GM18873 (cell line): ENCODE data around the gene AMMECR1.
A peak's percentile ranks its signal among the peaks of the same experiment; 100 is the strongest.

ENCODE experiments used
- ATAC-seq: cut with Tn5 transposase; IDR thresholded peaks from one replicate; pipeline ENCODE4 v1.9.1; 2021; ENCODE audit warnings: mild to moderate bottlenecking, moderate library complexity, moderate number of reproducible peaks; ENCODE audit not compliant: unreplicated experiment, low FRiP score

The AMMECR1 gene

DNA sequence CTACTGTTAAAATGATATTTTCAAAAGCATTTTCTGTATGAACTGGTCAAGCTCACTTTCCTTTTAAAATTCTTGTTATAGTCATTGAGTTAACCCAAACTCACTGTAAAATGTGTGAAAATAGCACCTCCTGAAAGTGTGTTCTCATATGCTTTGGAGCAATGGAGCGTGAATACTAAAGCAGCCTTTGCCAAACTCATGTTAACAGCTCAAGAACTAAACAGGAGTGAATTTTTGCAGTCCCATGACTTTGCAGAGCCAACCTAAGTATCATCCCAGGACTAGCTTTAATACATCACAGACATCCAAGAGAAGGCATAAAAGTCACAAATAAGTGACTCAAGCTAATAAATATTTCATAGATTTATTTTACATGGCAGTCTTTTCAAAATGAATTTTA is 2.3 kb downstream of the AMMECR1 start:
- ATAC-seq: no peak

DNA sequence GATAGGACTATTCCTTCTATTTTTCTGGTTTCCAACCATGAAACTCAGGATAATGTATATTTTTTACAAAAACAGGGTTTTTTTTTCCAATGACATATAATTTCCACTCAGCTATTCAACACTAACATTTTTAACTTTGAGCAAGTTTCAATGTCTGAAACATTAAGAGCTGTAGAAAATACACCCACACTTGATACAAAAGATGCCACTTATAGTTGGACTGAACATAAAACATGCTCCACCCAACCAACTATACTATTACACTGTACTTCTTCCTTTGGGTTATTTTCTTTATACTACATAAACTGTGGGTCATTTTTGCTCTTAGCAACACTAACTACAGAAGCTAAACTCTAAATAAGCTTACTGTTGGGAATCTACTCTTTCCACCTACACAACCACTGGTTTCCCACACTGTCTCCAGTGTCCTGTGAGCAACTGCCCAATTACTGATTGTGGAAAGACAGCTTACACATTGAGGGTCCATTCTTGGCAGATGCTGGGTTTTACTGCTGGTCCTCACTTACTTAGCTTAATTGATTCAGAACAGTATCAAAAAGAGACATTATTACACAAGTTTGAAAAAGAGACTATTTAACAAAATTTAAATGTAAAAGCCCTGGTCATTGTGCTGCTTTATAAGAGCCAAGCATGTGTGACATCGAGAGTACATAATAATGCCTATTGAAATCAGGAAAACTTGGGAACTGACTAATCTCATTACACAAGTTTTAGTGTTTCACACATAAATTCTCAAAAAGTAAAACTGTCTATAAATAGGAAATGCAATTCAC is 6.3 kb downstream of the AMMECR1 start:
- no peak for ATAC-seq

DNA sequence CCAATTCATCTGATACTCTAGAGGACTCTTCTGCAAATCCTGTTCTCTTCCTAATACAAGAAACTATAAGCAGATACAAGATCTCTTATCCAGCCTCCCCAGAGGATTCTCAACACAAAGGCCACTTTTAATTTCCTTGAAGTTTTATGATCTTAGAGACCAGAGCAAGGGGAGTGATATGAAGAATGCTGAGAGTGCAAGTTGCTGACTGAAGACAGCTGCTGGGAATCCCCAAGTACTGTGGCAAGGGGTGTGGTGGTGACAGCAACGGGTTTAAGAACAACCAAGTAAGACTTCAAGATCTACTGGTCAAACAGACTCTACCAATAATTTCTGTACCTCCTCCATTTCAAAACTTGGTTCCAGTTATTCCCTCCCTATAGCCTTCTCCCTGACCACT is 7.0 kb downstream of the AMMECR1 start:
- ATAC-seq: peak; percentile 77

DNA sequence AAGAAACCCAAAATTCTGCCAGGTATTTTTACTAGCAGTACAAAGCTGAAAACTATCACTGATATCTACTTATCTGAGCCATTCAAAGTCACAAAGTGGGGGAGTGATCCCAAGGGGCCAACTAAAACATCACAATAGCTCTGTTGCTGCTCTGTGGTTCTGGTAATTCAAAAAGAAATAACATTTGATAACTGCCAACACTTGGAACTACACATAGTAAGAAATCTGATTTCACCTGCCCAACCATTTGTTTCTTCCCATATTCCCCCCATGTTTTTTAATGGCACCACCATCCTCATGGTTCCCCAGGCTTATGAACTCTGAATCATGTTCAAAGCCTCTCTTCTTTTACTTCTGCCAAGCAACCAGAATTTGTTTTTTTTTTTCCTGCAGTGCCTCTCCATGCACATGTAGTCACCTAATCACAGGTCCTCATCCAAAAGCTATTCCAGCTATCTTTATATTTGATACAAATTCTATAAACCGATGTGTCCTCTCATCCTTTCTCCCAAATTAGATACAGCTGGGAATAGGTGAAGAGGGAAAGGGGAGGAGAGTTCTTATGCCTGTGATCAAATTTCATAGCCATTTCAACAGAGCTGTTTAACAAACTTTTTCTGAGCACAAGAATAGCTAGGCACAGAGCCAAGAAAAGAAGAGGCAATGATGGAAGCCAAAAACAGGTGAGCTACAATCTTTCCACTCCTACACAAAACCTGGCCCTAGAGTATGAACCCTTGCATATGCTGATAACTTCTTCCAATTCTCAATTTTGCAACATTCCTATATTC is 7.7 kb downstream of the AMMECR1 start:
- no peak for ATAC-seq

DNA sequence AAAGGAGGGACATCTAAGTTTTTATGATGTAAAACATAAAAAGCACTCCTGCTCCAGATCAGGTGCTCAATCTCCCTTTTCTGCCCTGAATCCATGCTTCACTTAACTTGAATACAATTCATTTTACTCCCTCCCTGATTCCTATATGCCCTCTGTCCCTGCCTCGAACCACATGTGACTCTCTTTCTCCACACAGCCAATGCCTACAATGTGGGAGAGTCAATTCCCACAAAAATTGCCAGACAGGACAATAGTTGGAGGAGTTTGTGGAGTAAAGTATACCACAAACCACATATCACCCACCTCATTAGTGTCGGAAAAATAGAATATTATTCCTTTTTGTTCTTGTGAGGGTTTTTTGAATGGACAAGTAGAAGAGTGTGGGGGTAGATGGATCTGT is 9.7 kb downstream of the AMMECR1 start:
- no peak for ATAC-seq

DNA sequence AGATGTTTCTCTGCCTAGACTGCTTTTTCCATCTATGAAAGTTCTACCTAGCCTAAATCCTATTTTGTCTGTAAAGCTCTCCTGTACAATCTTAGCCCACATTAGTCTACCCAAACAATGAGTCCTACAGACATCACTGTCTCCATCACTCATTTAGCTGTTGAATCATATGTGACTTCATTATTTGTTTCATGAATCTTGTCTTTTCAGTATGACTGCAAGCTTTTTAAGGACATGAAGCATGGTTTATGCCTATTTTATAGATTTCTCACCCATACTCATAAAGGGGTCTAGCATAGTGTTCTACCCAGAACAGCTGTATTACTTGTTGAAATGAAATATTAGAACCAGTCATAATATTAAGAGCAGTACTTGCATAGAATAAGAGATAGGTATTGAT is 13.0 kb downstream of the AMMECR1 start:
- no peak for ATAC-seq

DNA sequence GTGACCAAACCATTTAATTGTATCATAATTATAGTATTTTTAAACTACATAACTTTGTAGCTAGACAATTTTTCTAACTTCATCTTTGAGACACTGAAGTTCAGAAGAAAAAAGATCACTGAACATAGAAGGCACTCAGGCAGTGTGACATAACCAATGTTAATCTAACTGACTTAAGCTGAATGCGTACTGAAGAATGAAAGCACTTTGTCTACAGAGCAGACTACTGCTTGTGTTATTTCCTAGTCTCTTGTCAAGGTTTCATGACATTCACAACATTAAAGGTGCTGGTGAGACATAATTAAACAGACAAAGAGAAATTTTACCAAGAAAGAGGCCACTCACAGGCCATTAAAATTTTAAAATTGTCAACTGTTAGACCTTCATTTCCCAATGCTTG is 13.5 kb downstream of the AMMECR1 start:
- no peak for ATAC-seq

DNA sequence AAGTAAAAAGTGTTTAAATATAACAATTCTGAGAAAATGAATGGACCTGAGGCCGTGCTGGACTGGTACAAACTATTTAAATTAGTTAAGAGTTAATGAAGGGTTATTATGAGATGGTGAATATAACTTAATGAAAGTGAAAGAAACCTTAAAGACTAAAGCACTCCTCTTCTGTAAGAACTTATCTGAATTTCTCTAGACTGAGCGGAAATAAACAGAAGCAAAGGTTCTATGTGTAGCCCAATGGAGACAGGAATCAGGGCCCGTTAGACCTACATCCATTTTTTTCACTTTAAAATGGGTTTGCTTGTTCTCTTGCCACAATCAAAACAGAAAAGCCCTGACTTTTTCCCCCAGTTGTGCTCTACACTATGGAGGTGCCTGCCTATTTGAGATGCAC is 14.9 kb downstream of the AMMECR1 start:
- no peak for ATAC-seq

DNA sequence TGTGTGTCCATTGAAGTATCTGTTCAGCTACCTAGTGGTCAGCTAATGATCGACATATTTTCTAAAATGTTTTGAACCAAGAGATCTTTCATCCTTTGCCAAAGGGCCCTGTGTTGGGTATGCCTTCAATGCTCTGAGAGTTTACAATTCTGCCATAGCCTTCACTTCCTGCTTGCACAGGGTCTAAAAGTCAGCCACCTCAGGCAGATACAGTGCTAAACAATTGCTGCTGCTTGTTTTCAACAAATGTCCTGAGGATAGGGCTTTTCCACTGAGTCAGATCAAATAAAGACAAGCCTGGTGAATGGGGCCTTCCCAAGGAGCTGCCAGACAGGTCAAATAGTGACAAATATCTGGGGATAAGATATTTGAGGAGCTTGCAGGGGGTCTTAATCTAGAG is 16.7 kb downstream of the AMMECR1 start:
- no peak for ATAC-seq

DNA sequence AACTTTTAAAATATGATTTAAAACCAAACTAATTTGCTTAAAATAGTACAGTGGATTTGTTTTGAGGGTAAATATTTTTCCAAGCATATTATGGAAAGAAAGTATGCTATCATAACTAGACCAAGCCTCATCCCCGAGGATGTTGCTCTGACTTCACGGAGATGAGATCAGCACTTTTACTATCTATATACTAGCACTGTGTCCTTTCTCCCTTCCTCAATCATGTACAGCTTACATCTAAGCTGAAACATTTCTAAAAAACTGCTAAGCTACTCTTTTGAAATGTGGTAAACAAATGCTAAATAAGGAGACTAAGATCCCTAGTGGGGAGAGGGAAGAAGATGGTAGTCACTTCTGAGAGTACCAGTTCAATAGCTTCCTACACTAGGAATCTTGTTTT is 23.8 kb downstream of the AMMECR1 start:
- no peak for ATAC-seq

DNA sequence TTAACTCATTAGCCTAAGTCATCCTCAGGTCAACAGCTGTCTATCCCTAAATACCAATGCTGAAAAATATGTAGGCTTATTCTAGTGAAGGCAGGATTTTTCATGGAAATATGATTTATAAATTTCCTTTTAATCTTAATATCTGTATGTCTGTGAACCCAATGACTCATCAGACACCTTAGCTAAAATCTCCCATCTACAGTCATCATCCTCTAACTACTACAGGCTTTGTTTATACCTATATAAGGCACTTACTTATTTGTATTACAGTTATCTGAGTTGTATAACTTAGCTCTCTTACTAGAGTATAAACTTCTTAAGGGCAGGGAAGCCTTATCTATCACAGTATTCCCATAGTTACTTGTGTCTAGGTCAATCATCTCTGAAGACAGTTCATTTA is 24.2 kb downstream of the AMMECR1 start:
- ATAC-seq: no peak

DNA sequence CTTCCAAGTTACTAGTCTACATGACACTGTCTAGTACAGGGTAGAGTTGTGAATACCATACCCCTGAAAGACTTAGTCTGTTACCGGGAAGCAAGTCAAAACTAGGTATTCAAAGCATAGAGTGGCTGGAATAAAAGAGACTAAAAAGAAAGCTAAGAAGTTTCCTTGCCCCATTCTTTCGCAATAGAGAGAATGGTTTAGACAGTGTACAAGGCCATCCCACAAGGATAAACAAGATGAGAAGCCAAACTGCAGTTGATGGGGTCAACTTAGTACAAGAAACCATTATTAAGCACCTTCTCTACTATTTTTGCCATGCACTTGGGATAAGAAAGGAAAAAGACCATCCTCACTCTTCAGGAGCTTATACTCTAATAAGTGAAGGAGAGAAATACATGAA is 30.3 kb downstream of the AMMECR1 start:
- no peak for ATAC-seq

DNA sequence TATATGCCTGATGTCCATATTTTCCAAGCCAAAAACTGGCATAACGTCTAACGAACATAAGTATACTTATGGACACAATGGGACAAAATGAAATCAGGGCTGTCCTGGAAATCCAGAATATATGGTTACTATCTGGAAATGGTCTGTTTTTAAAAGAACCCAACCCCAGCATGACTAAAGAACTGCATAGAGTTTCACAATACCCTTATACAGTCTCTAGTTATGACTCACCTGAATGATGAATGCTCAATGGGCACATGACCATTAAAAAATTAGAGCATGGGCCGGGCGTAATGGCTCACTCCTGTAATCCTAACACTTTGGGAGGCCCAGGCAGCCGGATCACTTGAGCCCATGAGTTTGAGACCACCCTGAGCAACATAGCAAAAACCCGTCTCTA is 31.8 kb downstream of the AMMECR1 start:
- ATAC-seq: no peak

DNA sequence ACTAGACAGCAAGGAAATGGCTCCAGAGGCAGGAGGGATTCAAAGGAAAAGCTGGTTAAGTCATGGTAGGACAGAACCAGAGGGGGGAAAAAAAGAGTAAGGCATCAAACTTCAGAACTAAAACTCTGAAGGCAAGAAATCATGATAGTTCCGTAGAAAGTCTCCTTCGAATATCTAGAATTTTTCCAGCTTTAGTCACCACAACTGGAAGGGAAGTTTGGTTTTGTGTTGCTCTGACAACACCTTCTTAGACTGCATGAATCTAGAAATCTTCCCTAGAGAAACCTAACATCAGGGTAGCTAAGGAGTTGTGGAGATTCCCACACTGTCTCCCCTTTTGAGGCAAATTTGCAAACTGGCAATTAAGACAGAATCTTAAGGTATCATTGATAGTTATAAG is 33.7 kb downstream of the AMMECR1 start:
- no peak for ATAC-seq

DNA sequence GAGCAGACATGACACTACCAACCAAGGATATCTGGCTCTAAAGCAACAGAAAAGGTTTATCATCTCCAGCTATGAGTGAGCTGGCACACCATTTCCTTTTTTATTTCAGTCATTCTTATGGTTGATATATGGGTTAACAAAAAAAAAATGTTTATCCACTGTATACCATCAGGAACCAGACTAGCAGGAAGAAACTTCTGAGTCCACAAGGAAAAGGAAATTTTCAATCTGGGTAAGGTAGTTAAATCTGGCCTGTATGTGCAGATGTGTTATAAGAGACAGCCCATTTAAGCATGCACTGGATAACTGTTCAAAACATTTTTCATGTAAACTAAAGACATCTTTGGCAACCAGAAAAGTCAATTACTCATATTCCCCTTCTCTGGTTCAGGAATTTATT is 35.0 kb downstream of the AMMECR1 start:
- ATAC-seq: no peak

DNA sequence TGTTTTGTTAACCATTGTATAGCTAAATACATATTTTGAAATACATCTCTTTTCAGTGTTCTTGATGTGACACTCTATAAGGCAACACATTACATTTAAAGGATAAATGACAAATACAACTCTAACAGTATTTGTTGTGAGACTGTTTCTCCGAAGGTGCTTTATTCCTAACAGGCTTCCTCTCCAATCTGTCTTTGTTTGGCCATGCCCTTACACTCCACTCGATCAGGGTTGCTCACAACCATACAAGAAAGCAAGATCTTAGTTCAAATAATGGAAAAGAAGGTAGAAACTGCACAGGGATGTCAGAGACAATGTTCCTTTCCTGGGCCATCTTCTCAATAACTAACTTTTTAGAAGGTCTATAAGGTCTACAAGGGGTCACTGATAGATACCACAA is 36.5 kb downstream of the AMMECR1 start:
- ATAC-seq: no peak

DNA sequence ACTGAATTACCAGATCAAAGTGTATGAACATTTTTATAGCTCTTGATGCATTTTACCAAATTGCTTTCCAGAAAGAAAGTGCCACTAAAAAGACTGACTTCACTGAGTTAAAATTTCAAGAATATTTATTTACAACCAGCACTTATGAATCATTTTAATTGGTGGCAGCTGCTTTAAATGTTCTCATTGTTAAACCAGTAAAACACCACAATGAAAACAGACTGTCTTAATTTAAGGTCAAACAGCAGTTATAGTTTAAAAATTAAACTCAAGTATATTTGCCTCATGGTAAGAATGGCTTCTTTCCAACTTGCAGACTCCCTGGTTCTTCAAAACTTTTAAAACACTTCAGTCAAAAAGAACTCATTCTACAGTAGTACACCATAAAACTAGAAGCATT is 36.9 kb downstream of the AMMECR1 start:
- no peak for ATAC-seq

DNA sequence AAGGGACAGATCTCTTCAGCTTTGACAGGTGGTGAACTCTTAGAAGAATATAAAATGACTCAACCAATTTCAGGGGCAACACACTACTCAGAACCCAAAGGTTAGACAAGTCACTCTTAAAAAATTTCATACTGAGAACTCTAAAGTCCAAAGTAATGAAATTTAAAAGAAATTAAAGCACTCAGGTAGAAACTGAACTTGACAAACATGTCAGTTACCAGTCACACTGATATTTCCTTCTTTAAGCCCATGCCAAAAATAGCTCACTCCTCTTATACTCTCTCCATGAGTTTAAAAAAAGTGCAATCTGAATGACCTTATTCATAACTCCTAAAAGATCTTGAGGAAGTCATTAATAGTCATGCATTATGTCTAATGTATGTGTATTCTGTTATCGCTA is 40.3 kb downstream of the AMMECR1 start:
- no peak for ATAC-seq

DNA sequence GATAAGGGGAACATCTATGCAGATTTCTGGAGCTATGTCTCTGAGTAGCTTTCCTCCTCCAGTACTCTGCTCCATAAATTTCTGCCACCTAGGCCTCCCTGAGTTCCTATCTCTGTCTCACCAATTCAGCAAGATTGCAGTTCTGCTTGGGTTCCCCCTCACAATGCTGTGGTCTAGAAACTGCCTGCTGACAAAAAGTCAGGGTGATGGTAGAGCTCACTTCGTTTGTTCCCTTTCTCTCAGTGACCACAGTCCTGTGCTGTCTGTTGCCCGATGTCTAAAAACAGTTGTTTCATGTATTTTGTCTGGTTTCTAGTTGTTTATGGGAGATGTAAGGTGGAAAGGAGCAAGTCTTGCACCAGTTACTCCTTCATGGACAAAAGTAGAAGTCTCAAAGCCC is 41.1 kb downstream of the AMMECR1 start:
- peak; percentile 91 for ATAC-seq

DNA sequence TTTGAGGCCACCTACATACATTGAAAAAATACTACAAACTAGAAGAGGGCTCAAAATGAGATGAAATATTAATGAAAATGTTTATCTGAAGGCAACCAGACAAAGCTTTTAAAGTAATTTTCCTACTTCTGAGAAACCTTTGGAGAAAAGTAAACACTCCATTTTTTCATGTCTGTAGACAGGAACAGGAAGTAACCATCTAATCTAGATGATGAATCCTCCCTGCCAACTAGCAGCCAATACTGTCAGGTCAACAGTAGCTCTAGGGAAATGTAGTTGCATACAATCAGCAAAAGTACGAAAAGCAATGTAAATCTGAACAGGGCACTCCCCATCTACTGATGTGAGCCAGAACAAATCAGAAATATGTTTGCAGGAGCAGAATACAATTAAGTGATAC is 49.0 kb downstream of the AMMECR1 start:
- no peak for ATAC-seq

DNA sequence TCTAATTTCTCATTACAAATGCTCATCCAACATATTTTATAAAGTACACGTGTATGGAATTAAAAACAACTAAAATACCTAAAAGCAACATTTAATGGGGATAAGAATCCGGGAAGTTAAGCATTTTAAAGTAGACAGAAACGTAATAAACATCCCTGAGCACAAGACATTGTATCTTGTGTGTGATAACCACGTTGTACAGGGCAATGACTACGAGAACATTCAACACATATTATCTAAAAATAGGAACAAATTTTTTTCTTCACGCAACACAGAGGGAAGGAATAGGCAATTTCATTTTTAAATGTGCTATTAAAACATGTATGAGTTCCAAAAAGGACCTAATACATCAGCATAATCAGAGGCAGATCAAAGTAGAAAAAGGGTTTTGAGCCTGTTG is 49.5 kb downstream of the AMMECR1 start:
- no peak for ATAC-seq

DNA sequence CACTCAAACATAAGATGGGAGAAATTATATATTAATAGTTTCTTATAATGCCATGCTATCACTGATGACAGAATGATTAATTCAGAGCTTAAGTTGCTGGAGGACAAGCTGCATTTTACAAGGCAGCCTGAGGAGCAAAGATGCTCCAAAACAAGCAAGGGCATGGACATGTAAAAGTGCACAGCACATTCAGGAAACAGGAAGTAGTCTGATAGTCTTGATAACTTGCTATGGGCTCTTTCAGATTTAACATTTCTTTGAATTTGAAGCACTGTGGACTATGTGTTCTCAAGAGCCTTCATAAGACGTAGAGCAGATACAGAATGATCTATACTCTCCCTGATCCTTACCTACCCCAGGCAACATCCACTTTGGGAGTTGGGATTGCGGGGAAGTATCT is 50.0 kb downstream of the AMMECR1 start:
- ATAC-seq: no peak
